HUES64 (cell line): Measurements from ENCODE around the gene ICAM2.

ENCODE experiments used
- H3K27ac ChIP-seq: 2 replicates; pipeline ENCODE4 v1.7.0; 2013; ENCODE audit warnings: low read depth, low read length, inconsistent platforms
- H3K27me3 ChIP-seq: 2 replicates; pipeline ENCODE4 v1.6.1; 2013; ENCODE audit warnings: mild to moderate bottlenecking, low read length; ENCODE audit not compliant: insufficient read depth
- H3K36me3 ChIP-seq: 2 replicates; pipeline ENCODE4 v1.6.1; 2013; ENCODE audit warnings: mild to moderate bottlenecking, low read length; ENCODE audit not compliant: insufficient read depth
- H3K4me1 ChIP-seq: 2 replicates; pipeline ENCODE4 v1.6.1; 2013; ENCODE audit warnings: mild to moderate bottlenecking, low read length, moderate library complexity; ENCODE audit not compliant: insufficient read depth
- H3K4me3 ChIP-seq: 2 replicates; pipeline ENCODE4 v1.5.1; 2013; ENCODE audit warnings: mild to moderate bottlenecking, low read length, moderate library complexity
- H3K9ac ChIP-seq: 2 replicates; pipeline ENCODE4 v1.6.1; 2013; ENCODE audit warnings: mild to moderate bottlenecking, low read depth, low read length
- H3K9me3 ChIP-seq: 2 replicates; pipeline ENCODE4 v1.6.1; 2013; ENCODE audit warnings: low read depth, low read length; ENCODE audit not compliant: insufficient read depth
- WGBS: fragments of 150-250, 120-280 bp; methylation state at CpG from one replicate; pipeline ENCODE4 v1.1.7; 2013; ENCODE audit warnings: missing lambda C conversion rate; 5-methylcytosine and 5-hydroxymethylcytosine counted together

The ICAM2 gene

DNA sequence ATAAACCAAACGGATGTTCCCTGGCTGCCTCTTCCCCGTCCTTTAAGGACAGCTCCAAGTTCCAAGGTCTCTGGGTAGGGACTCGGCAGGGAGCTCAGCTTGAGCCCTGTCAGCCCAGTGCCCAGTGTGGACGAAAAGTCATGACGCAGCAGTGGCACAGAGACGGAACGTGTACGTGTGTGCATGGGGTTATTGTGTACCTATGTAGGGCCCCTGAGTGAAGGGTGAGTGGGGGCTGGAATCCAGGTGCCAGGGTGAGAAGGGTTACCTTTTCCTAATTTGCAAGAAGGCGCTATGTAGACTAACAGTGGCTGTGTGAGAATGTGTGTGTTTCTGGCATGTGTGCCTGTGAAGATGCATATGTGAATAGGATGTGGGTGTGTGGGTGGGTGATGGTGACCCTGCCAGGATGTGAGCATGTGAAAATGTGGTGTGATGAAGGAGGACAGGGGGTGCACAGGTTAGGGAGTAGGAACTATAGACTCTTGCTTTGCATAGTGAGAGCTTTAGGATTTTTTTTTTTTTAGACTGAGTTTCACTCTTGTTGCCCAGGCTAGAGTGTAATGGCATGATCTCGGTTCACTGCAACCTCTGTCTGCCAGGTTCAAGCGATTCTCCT is 53.7 kb downstream of the ICAM2 start:
- no peaks in the 10 kb centered on the region for H3K9me3 ChIP-seq
- H3K4me3 ChIP-seq, result no peak overlapping the region
- no peaks in the 10 kb centered on the region for H3K27me3 ChIP-seq
- H3K27ac ChIP-seq, result no peak overlapping the region
- H3K9ac ChIP-seq, result no peak overlapping the region
- 91% methylated on average over 11 of the region's 11 CpGs for WGBS
- peaks cover 10% of the 10 kb centered on the region; the same call in 1 of the 2 replicates for H3K4me1 ChIP-seq
- no peaks in the 10 kb centered on the region for H3K36me3 ChIP-seq

DNA sequence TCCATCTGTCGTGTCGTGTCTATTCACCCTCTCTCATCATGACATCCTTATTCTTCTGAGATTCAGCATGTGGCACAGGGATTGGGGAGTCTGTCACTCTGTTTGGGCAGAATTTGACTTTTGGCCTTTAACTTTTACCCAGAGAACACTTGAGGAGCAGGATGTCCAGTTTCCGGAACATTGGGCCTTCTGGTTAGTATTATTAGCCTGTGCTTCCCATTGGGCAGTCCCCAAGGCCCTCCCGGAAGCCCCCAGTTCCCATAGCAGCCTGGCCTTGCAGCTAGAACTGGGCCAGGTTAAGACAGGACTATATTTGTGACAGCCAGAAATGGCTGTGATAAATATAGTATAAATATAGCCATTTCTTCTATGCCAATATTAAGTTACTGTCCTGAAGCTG is 57.3 kb downstream of the ICAM2 start:
- no peak overlapping the region for H3K9ac ChIP-seq
- H3K27ac ChIP-seq, result no peak overlapping the region
- no peaks in the 10 kb centered on the region for H3K27me3 ChIP-seq
- H3K9me3 ChIP-seq, result no peaks in the 10 kb centered on the region
- 95% methylated on average over 4 of the region's 4 CpGs for WGBS
- peaks cover 15% of the 10 kb centered on the region; the same call in 1 of the 2 replicates for H3K4me1 ChIP-seq
- H3K36me3 ChIP-seq, result no peaks in the 10 kb centered on the region
- H3K4me3 ChIP-seq, result no peak overlapping the region

DNA sequence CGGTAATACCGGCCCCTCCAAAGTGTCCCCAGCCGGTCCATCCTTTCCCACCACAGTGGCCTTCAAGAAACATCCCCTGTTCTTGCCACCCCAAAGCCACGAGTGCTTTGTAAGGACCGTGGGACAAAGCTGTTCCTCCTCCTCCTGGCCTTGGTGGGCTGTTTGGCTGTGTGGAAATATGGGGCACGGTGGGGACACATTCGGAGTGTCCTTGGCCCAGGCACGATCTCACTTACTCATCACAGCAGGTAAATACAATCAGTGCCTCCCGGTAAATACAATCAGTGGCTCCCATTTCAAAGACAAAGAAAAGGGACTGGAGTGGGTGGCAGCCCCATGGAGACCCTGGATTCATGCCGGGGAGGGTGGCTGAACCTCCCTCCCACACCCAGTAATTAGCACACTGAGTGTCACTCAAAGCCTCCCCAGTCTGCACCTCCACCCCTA is 58.1 kb downstream of the ICAM2 start:
- Histone ChIP-seq H3K9ac (no peak overlapping the region), H3K4me1 (peaks cover 15% of the 10 kb centered on the region; the same call in 1 of the 2 replicates), H3K9me3 (no peaks in the 10 kb centered on the region), H3K27ac (0 out of 2 replicates have a peak overlapping the region, but pooled peaks have one; percentile 41), H3K4me3 (0 out of 2 replicates have a peak overlapping the region, but pooled peaks have one; percentile 18), H3K27me3 (no peaks in the 10 kb centered on the region), H3K36me3 (no peaks in the 10 kb centered on the region)
- 34% methylated on average over 10 of the region's 10 CpGs for WGBS

DNA sequence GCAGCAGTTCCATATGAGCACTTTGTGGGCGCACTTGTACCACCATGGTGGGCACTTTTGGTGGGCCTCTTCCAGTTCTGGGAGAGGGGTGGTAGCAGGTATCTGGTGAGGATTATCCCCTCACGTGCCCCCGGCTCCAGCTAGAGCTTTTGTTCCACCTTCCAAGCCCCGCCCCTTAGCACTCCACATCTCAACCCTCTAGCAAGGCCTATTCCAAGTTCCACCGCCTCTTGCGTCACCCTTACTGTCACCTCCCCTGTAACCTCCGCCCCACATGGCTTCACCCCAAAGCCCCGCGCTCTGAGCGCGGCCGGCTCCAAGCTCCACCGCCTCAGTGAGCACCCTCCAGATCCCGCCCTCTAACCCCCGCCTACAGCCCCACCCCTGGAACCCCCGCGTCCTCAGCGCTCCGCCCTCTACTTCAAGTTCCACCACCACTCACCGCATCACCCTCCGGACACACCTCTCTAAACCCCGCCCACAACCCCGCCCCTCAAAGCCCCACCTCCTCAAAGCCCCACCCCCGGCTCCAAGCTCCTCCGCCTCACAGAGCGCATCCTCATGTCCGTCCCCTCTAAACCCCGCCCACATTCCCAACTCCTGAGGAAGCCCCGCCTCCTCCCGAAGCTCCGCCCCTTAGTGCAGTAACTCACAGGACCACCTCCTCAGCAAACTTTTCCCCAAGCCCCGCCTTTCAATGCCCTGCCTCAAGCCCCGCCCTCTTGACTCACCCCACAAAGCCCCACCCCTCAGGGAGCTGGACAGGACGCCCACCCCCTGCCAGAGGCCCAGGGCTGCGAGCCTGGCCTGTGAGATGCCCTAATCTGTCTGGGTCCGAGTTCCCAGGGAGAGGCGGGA is 58.8 kb downstream of the ICAM2 start:
- H3K36me3 ChIP-seq, result no peaks in the 10 kb centered on the region
- peak overlapping the region; percentile 41; the same call in 1 of the 2 replicates for H3K27ac ChIP-seq

DNA sequence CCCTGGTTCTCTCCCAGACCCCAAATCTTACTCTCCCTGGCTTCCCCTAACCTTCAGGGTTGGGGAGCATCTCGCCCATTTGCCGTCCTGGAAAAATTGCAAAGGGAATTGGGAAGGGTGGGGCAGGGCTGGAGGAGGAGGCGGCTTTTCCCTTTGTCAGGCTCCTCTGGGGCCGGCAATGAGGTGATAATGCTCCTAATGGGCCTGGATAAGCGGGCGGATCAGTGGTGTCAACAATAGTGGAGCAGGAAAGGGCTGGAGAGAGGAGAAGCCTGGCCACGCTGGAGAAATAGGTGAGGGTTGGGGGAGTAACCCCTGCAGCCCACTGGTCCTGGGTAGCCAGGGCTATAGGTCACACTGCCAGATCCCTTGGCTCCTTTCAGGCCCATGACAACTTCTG is 60.0 kb downstream of the ICAM2 start:
- H3K36me3 ChIP-seq, result no peaks in the 10 kb centered on the region
- no peaks in the 10 kb centered on the region for H3K27me3 ChIP-seq
- 16% methylated on average over 7 of the region's 7 CpGs for WGBS
- H3K9ac ChIP-seq, result no peak overlapping the region
- H3K4me3 ChIP-seq, result peak overlapping the region; percentile 54
- no peaks in the 10 kb centered on the region for H3K9me3 ChIP-seq
- H3K4me1 ChIP-seq, result peaks cover 15% of the 10 kb centered on the region; the same call in 1 of the 2 replicates
- no peak overlapping the region for H3K27ac ChIP-seq

More for the DNA sequence above, 58.8 kb downstream of the ICAM2 start:
- H3K27me3 ChIP-seq, result no peaks in the 10 kb centered on the region
- peak overlapping the region; percentile 54 for H3K4me3 ChIP-seq
- H3K4me1 ChIP-seq, result peaks cover 15% of the 10 kb centered on the region; the same call in 1 of the 2 replicates
- H3K9ac ChIP-seq, result peak overlapping the region; percentile 48
- no peaks in the 10 kb centered on the region for H3K9me3 ChIP-seq
- WGBS, result 10% methylated on average over 37 of the region's 37 CpGs

DNA sequence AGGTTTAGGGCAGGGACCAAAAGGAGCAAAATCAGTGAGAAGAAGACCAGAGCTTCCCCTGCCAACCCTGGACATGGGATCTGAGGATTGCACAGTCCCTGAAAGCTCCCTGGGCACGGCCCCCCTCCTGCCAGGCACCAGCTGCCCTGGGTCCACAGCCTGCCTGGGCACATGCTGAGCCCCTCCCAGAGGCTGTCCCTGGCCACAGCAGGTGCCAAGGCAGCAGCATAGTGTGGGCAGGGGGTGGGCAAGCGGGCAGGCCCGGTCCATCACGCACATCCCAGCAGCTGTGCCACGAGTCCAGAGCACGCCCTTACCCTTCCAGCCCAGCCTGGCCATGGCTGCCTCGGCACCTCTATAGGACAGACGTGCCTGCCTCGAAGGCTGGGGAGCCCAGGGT is 60.4 kb downstream of the ICAM2 start:
- no peak overlapping the region for H3K9ac ChIP-seq
- no peaks in the 10 kb centered on the region for H3K9me3 ChIP-seq
- H3K36me3 ChIP-seq, result no peaks in the 10 kb centered on the region
- H3K27ac ChIP-seq, result no peak overlapping the region
- peaks cover 15% of the 10 kb centered on the region; the same call in 1 of the 2 replicates for H3K4me1 ChIP-seq
- WGBS, result 69% methylated on average over 9 of the region's 9 CpGs
- no peaks in the 10 kb centered on the region for H3K27me3 ChIP-seq
- peak overlapping the region; percentile 54; the same call in 1 of the 2 replicates for H3K4me3 ChIP-seq

DNA sequence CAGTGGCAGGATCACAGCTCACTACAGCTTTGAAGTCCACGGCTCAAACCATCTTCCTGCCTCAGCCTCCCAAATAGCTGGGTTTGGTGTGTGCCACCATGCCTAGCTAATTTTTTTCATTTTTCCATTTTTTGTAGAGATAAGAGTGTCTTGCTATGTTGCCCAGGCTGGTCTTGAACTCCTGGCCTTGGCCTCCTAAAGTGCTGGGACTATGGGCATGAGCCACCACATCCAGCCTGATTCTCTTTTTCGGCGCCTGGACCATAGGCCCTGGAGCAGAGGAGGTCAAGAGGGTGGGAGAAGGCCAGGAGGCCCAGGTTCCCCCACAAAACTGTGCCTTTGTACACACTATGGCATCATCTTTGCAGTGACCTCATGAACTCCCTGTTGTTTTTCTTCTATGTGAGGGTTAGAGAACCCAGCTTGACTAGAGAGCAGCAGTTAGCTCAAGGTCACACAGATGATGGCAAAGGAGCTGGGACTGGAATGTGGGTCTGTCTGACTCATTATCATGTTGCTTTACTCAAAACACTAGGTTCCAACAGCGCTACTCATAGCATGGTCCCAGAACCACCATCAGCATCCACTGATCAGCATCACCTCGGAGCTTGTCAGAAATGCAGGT is 64.0 kb downstream of the ICAM2 start:
- no peak overlapping the region for H3K9ac ChIP-seq
- no peaks in the 10 kb centered on the region for H3K9me3 ChIP-seq
- no peak overlapping the region for H3K27ac ChIP-seq
- H3K27me3 ChIP-seq, result no peaks in the 10 kb centered on the region
- no peak overlapping the region for H3K4me3 ChIP-seq
- 0 out of 2 replicates have a peak, but pooled peaks cover 6% of the 10 kb centered on the region for H3K4me1 ChIP-seq
- 92% methylated on average over 5 of the region's 5 CpGs for WGBS
- H3K36me3 ChIP-seq, result no peaks in the 10 kb centered on the region

DNA sequence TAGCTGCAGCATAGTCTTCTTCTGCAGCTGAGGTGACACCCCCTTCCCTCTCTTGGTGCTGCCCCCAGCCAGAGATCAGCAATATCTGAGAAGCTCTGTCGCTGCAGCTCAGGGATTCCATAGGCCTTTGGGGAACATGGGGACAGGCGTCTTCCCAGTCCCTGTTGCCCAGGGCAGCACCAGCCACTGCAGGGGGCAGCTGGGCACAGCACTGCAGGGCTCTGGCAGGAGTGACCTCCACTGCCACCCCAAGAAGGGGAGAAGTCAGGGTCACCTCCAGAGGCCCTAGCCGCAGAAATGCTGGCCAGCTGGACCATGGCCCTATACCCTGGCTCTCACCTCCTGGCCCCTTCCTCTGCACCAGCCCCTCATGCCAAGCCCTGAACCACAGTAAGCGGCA is 64.6 kb downstream of the ICAM2 start:
- Histone ChIP-seq H3K4me3 (no peak overlapping the region), H3K9ac (no peak overlapping the region), H3K27me3 (no peaks in the 10 kb centered on the region), H3K4me1 (0 out of 2 replicates have a peak, but pooled peaks cover 6% of the 10 kb centered on the region), H3K36me3 (no peaks in the 10 kb centered on the region), H3K27ac (no peak overlapping the region), H3K9me3 (no peaks in the 10 kb centered on the region)
- WGBS, result 92% methylated on average over 4 of the region's 4 CpGs

DNA sequence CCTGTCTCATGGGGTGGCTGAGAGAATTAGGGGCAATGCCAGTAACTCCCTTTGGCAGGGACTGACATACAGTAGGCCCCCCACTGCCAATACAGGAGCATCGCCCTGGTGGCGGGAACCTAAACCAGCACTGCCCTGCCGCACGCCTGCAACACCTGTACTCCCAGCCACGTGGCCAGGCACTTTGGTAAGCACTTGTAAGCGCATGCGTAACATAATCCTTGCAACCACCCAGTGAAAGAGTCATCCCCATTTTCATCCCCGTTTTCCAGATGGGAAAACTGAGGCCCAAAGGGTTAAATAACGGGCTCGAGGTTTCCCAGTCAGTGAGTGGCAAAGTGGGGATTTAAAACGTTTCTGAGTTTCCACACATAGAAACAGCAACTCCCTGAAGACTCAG is 65.2 kb downstream of the ICAM2 start:
- H3K27ac ChIP-seq, result no peak overlapping the region
- WGBS, result 88% methylated on average over 11 of the region's 11 CpGs

DNA sequence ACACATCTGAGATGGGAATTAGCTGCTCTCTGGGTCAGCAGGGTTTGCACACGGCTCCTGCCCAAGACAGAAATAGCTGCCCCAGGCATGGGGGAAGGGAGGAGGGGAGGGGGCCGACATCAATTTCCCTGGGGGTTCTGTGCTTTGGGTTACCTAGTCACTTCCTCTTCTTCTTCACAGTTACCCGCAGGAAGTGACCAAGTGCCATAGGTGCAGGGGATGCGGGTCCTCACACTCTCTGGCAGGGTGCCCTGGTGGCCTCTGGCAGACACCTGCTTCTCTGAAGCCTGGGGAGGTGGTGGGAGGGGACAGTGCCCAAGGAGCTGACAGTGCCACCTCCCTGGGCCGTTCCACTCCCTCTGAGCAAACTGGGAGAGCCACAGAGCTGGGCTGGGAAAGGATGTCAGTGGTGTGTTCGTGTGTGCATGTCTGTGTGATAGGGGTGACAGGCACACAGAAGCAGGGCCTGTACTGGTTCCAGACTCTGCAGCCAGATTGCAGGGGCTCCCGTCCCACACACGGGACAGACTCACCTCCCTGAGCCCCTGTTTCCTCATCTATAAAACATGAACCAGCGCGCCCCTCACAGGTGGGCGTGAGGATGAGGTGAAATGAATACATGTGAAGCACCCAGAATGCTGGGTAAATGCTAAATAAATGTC is 65.9 kb downstream of the ICAM2 start:
- H3K36me3 ChIP-seq, result no peaks in the 10 kb centered on the region
- H3K9me3 ChIP-seq, result no peaks in the 10 kb centered on the region
- H3K27ac ChIP-seq, result no peak overlapping the region
- H3K9ac ChIP-seq, result no peak overlapping the region
- H3K4me1 ChIP-seq, result no peaks in the 10 kb centered on the region
- no peaks in the 10 kb centered on the region for H3K27me3 ChIP-seq
- 88% methylated on average over 10 of the region's 11 CpGs for WGBS
- H3K4me3 ChIP-seq, result no peak overlapping the region

More for the DNA sequence above, 65.2 kb downstream of the ICAM2 start:
- Histone ChIP-seq H3K9ac (no peak overlapping the region), H3K4me1 (0 out of 2 replicates have a peak, but pooled peaks cover under 1% of the 10 kb centered on the region), H3K4me3 (no peak overlapping the region), H3K36me3 (no peaks in the 10 kb centered on the region), H3K9me3 (no peaks in the 10 kb centered on the region), H3K27me3 (no peaks in the 10 kb centered on the region)
